HG03354 (cell line): ENCODE measurements around the gene ODC1.

Experiments used
- ATAC-seq: cut with Tn5 transposase; IDR thresholded peaks from one replicate; pipeline ENCODE4 v1.9.1; 2021; ENCODE audit warnings: mild to moderate bottlenecking; ENCODE audit not compliant: unreplicated experiment, poor library complexity, severe bottlenecking

ODC1 gene

GRCh38 chr2:10423400-10423774, 24.7 kb downstream of the ODC1 start:
- no peak for ATAC-seq

DNA sequence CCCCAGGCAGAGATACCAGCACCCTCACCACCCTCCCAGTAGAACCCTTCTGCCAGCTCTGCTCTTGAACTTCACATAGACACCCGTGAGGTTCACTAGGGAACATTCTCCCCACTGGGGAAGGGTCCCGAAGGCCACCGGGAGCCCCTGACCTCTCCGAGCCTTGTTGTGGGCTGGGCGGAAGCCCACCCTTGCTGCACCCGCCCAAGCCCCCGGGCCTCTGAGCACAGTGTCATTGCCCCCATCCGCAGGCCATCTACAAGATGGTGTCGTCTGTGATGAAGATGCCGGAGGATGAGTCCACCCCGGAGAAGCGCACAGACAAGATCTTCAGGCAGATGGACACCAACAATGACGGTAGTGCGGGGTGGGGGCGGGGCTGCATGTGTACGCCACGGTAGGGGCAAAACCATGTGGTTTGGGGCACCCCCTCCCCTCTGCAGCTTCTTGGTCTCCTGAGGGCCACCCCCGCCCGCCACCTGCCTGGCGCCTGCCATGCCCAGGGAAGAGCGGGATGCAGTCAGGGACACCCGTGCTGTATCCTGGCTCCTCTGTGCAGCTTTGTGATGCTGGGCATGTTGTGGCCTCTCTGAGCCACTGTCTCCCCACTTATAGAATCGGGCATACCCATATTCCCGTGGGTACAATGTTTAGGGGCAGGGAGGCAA, 25.3 kb downstream of the ODC1 start:
- ATAC-seq: no peak

GRCh38 chr2:10422251-10422650, 25.9 kb downstream of the ODC1 start:
- no peak for ATAC-seq

DNA sequence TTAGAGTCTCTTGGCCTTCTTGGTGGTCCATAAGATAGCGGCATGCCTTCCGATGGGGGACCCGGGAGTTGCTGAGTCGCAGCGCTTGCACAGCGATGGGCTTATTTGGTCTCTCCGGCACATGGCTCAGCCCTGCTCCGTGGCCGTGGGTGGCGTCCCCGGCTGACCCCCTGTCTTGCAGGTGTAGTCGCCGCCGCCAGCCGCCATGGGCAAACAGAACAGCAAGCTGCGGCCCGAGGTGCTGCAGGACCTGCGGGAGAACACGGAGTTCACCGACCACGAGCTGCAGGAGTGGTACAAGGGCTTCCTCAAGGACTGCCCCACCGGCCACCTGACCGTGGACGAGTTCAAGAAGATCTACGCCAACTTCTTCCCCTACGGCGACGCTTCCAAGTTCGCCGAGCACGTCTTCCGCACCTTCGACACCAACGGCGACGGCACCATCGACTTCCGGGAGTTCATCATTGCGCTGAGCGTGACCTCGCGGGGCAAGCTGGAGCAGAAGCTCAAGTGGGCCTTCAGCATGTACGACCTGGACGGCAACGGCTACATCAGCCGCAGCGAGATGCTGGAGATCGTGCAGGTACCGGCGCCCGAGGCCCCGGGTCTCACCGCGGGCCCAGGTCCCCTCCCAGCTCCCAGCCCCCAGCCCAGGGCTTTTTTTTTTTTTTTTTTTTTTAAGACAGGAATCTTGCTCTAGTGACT, 28.4 kb downstream of the ODC1 start:
- no peak for ATAC-seq

- ATAC-seq: no peak
Measured at GRCh38 chr2:10417551-10418335, 30.4 kb downstream of the ODC1 start.

DNA sequence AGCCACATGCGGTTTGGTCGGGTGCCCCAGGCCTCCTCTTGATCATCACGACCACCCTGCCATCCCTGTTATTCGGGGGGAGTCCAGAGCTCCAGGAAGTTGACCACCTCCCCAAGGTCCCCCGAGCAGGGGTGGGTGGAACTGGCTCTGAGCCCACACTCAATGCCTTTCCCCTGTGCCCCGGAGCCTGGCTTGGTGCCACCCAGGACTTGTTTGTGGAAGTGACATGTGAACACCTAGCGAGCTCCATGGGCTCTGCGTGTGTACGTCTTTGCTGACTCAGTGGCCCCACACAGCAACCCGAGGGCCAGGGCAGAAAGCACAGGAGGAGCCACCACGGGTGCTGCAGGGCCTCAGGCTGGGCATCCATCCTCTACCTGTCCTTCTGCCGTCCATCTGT, 32.5 kb downstream of the ODC1 start:
- no peak for ATAC-seq

GRCh38 chr2:10415048-10415447, 33.1 kb downstream of the ODC1 start:
- ATAC-seq: no peak

- ATAC-seq: no peak
Measured at GRCh38 chr2:10414591-10414990, 33.5 kb downstream of the ODC1 start.

DNA sequence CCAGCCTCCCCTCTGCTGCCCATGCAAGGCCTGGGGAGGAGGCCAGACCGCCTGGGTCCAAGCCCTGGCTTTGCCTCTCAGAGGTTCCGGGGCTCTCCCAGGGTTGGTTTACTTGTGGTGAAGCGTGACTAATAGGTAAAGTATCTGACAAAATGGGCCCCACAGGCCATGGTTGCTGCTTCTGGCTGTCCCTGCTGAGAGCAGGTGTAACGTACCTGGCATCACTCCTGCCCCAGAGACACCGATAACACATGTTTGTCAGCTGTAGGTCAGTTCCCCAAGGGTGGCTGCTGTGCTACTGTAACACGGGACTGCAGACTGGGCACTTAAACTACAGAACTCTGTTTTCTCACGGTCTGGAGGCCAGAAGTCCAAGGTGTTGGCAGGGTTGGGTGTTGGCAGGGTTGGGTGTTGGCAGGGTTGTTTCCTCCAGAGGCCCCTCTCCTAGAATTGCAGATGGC, 34.1 kb downstream of the ODC1 start:
- ATAC-seq: no peak

- ATAC-seq: no peak
Measured at GRCh38 chr2:10413503-10413902, 34.6 kb downstream of the ODC1 start.

GRCh38 chr2:10412380-10412779, 35.7 kb downstream of the ODC1 start:
- ATAC-seq: peak; percentile 29

DNA sequence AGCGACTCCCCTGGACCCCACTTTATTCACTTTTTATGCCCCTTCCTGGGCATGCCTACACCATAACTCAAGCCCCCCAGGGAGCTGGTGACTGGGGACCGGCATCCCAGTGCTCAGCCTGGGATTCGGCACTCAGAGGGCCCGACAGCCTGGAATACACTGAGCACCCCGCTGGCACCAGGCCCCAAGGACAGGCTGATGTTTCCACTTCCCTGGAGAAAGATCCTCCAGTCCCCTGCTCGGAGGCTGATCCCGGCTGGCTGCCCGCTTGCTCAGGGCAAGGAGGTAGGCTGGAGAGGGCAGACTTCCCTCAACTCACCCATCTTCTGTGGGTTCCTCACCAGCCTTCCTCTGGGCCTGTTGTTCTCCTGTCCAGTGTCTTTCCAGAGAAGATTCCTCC, 36.6 kb downstream of the ODC1 start:
- ATAC-seq: no peak

- peak; percentile 8 for ATAC-seq
Measured at GRCh38 chr2:10410823-10411437, 37.2 kb downstream of the ODC1 start.

DNA sequence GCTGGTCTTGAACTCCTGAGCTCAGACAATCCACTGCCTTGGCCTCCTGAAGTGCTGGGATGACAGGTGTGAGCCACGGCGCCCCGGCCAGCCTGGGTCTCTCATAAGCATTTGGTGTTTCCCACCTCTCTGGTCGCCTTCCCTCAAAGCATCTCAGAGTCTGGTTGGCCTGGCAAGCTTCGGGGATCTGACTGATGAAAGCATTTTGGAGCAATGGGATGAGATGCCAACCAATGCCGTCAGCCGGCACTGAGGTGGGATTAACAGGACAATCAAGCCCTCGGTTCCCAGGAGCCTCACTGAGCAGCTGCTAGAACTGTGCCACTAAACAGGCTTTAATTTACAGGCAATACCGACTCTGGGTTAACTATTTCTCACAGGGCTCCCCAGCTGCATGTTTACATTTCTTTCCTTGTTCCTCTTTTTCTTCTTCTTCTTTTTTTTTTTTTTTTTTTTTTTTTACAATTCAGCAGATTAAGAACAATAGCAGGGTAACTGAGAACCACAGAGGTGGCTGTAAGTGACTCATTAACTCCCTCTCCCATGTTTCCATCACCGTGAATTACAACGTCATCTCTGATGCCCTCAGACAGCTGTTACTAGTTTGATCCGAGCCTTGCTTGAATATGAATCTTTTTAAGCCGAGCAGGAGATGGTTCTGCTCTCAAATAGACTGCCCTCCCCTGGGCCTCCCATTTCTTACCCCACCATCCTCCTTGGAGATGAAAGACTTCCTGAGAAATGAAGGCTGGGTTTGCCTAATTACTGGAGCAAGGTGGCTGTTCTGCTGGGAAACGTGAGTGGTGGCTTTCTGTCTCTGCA, 37.9 kb downstream of the ODC1 start:
- peak; percentile 82 for ATAC-seq

DNA sequence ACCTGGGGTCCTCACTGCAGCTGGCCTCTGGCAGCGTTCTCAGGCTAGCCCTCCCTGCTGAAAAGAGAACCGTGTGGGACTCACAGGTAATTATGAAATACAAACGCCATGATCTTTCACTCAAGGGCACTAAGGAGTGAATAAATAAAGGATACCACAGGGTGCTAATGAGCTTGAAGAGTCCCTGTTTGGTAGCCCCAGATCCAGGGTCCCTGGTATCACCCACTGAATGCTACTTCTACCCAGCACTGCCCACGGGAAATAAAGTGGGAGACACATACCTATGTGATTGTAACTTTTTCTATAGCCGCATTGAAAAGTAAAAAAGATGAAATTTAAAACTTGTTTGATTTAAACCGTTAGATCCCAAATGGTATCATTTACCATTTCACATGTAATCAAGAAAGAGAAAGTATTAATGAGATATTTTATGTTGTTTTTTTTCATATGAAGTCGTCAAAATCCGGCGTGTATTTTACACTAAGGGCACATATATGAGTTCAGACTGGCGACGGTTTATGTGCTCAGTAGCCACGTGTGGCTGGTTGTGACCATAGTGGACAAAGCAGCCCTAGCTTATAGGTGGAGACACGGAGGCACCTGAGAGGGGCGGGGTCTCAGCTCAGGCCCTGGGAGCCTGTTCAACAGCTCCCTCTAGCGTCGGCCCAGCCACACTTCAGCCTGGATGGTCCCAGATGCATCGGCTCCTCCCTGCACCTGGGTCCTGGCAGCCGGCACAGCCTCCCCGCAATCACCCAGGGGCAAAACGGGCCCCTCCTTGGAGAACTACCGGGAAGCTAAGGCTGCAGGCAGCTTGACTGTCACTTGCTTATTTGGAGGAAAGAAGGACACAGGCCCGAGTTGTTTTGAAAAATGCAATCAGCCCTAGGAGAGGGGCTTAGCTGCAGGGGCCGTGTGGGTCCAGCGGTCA, 39.2 kb downstream of the ODC1 start:
- ATAC-seq: peak; percentile 51

- ATAC-seq: no peak
Measured at GRCh38 chr2:10407841-10408648, 40.1 kb downstream of the ODC1 start.

DNA sequence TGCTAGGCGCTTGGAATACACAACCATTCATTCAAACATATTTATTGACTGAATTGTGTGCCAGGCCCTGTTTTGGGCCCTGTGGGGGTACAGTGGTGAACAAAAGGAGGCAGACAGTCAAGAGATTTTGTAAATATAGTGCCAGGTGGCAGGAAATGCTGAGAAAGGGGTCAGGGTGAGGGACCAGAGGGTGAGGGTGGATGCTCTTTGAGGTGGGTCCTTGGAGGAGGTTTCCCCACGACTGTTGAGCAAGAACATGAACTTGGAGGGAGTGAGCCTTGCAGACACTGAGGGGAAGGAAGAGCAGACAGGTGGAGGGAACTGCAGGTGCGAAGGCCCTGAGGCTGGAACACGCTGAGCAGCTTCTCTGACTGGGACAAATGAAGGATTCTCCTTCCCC, 40.7 kb downstream of the ODC1 start:
- no peak for ATAC-seq
